ENCODE data around the gene ARAP3.

Gene ARAP3

DNA sequence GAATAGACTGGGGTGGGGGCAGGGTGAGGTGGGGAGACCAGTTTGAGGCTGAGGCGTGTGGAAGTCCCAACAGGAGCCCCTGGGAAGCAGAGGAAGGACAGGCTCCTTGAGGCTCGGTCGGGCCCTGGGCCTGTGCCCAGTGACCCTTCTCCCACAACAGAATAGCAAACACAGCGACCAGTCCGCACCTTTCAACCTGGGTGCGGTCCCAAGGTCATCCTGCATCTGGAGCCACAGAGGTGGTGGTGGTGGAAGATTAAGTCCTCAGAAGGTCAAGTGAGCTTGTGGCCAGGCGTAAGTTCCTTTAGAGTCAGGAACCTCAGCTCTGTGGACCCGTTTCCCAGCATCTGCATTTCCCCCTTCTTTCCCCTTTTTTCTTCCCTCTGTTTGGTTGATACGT lies 26.0 kb upstream of the ARAP3 start:
- TF ChIP-seq REST (IDR thresholded peaks at IDR 0.05; ENCODE audit: low read depth): no peak
- TF ChIP-seq TAF1 (IDR thresholded peaks at IDR 0.05; ENCODE audit: low read depth): no peak
- TF ChIP-seq YY1 (IDR thresholded peaks at IDR 0.05; ENCODE audit: low read depth): no peak
- no peak for TF ChIP-seq ZBTB7A (IDR thresholded peaks at IDR 0.05; ENCODE audit: low read depth)
- TF ChIP-seq NFIC (IDR thresholded peaks at IDR 0.05): no peak
- TF ChIP-seq EGR1 (IDR thresholded peaks at IDR 0.05): no peak
- no peak for TF ChIP-seq USF1 (IDR thresholded peaks at IDR 0.05)
- no peak for TF ChIP-seq FOXM1 (IDR thresholded peaks at IDR 0.05; ENCODE audit: borderline replicate concordance, low read depth)
- TF ChIP-seq CREB1 (IDR thresholded peaks at IDR 0.05; ENCODE audit: low read depth): no peak

- no peak for TF ChIP-seq ZBTB7A (IDR thresholded peaks at IDR 0.05; ENCODE audit: low read depth)
- no peak for TF ChIP-seq FOXM1 (IDR thresholded peaks at IDR 0.05; ENCODE audit: borderline replicate concordance, low read depth)
- no peak for TF ChIP-seq TAF1 (IDR thresholded peaks at IDR 0.05; ENCODE audit: low read depth)
- TF ChIP-seq TCF12 (IDR thresholded peaks at IDR 0.05; ENCODE audit: low read depth): no peak
- TF ChIP-seq, protein P1, sequence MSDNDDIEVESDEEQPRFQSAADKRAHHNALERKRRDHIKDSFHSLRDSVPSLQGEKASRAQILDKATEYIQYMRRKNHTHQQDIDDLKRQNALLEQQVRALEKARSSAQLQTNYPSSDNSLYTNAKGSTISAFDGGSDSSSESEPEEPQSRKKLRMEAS (IDR thresholded peaks at IDR 0.05): no peak
- no peak for TF ChIP-seq EGR1 (IDR thresholded peaks at IDR 0.05)
- TF ChIP-seq RAD21 (IDR thresholded peaks at IDR 0.05; ENCODE audit: low read depth): no peak
- no peak for TF ChIP-seq CREB1 (IDR thresholded peaks at IDR 0.05; ENCODE audit: low read depth)
- TF ChIP-seq NFIC (IDR thresholded peaks at IDR 0.05): no peak
- no peak for TF ChIP-seq USF1 (IDR thresholded peaks at IDR 0.05)
- no peak for TF ChIP-seq YY1 (IDR thresholded peaks at IDR 0.05; ENCODE audit: low read depth)
- no peak for TF ChIP-seq EP300 (IDR thresholded peaks at IDR 0.05; ENCODE audit: borderline replicate concordance)
Measured at GRCh38 chr5:141707510-141707909, 25.5 kb upstream of the ARAP3 start.

- no peak for TF ChIP-seq CEBPB (IDR thresholded peaks at IDR 0.05)
- TF ChIP-seq USF1 (IDR thresholded peaks at IDR 0.05): no peak
- TF ChIP-seq TAF1 (IDR thresholded peaks at IDR 0.05; ENCODE audit: low read depth): no peak
- TF ChIP-seq CREB1 (IDR thresholded peaks at IDR 0.05; ENCODE audit: low read depth): no peak
- TF ChIP-seq TEAD4 (IDR thresholded peaks at IDR 0.05): no peak
- TF ChIP-seq YY1 (IDR thresholded peaks at IDR 0.05; ENCODE audit: low read depth): no peak
- no peak for TF ChIP-seq ZBTB7A (IDR thresholded peaks at IDR 0.05; ENCODE audit: low read depth)
- no peak for TF ChIP-seq EGR1 (IDR thresholded peaks at IDR 0.05)
- TF ChIP-seq NFIC (IDR thresholded peaks at IDR 0.05): no peak
- no peak for TF ChIP-seq RAD21 (IDR thresholded peaks at IDR 0.05; ENCODE audit: low read depth)
- no peak for TF ChIP-seq TCF12 (IDR thresholded peaks at IDR 0.05; ENCODE audit: low read depth)
- TF ChIP-seq, protein P1 (IDR thresholded peaks at IDR 0.05): no peak
Measured at GRCh38 chr5:141706121-141706520, 24.1 kb upstream of the ARAP3 start.

- no peak for TF ChIP-seq TCF12 (IDR thresholded peaks at IDR 0.05; ENCODE audit: low read depth)
- TF ChIP-seq NFIC (IDR thresholded peaks at IDR 0.05): no peak
- TF ChIP-seq TAF1 (IDR thresholded peaks at IDR 0.05; ENCODE audit: low read depth): no peak
- TF ChIP-seq EP300 (IDR thresholded peaks at IDR 0.05; ENCODE audit: borderline replicate concordance): no peak
Measured at GRCh38 chr5:141705469-141705868, 23.4 kb upstream of the ARAP3 start.

GRCh38 chr5:141704782-141705297 lies 22.8 kb upstream of the ARAP3 start:
- TF ChIP-seq TAF1 (IDR thresholded peaks at IDR 0.05; ENCODE audit: low read depth) (no peak), ZBTB7A (IDR thresholded peaks at IDR 0.05; ENCODE audit: low read depth) (no peak), TEAD4 (IDR thresholded peaks at IDR 0.05) (no peak), EP300 (IDR thresholded peaks at IDR 0.05; ENCODE audit: borderline replicate concordance) (no peak)
- TF ChIP-seq, protein P1 (IDR thresholded peaks at IDR 0.05): no peak

- TF ChIP-seq REST (IDR thresholded peaks at IDR 0.05; ENCODE audit: low read depth) (no peak), ZBTB7A (IDR thresholded peaks at IDR 0.05; ENCODE audit: low read depth) (no peak), USF1 (IDR thresholded peaks at IDR 0.05) (no peak), TAF1 (IDR thresholded peaks at IDR 0.05; ENCODE audit: low read depth) (no peak), RAD21 (IDR thresholded peaks at IDR 0.05; ENCODE audit: low read depth) (no peak), TCF12 (IDR thresholded peaks at IDR 0.05; ENCODE audit: low read depth) (no peak)
Measured at GRCh38 chr5:141703133-141703561, 21.1 kb upstream of the ARAP3 start.
